OCI-LY3 (cell line): Measurements from ENCODE around the gene IL11RA.

Source experiments
- CTCF ChIP-seq: fragments of 200-600, 300-600 bp; sonication (generic); IDR thresholded peaks from 2 replicates; pipeline ENCODE4 v1.5.1; 2014; ENCODE audit warnings: antibody characterized with exemption, low read length, low read depth
- EZH2phosphoT487 ChIP-seq: fragments of 200-600 bp; shearing (Covaris generic); IDR thresholded peaks from 2 replicates; pipeline ENCODE4 v1.6.1; 2018; ENCODE audit warnings: antibody characterized with exemption, mixed run types, low read depth

GRCh38 chr9:34693560-34693959, 41.6 kb downstream of the IL11RA start:
- TF ChIP-seq CTCF (no peak), EZH2phosphoT487 (no peak)
